ENCODE measurements around the gene HECTD1. TPM values are rescaled to one million over a fixed set of nuclear protein-coding genes. Genes with fewer than 3 reads are reported as not detected.

HECTD1 gene
- total and polyA plus RNA-seq, 10 of the 15 experiments (the other 5 are each of a cell fraction or from before 2014, with no cell fraction given): 27.3 to 116 (median 57.7) TPM

DNA sequence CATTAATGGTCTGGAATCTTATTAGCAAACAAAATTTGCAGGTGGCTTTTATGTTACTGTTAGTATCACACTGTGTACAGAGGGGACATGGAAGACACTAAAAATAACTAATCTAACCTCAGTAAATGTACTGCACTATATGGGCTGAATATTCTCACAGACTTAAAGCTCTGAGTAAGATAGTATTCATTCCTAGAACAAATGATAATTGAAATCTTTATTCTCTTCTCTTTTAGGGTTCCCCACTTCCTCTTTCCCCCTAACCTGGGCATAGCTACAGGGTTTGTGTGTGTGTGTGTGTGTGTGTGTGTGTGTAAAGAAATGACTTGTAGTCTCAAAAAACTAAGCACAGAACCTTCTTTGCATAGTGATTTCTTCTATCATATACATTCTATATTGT, 21.4 kb upstream of the HECTD1 start (continued):
- TF ChIP-seq RAD21 (IDR thresholded peaks at IDR 0.05; ENCODE audit: insufficient read depth, low read depth, low read length) (0 out of 2 replicates have a peak, but pooled peaks have one; percentile 3), MEF2B (IDR thresholded peaks at IDR 0.05; ENCODE audit: partially characterized antibody, poor library complexity, severe bottlenecking) (peak; percentile 93), STAT1 (conservative IDR thresholded peaks at IDR 0.05) (no peak), IRF4 (IDR thresholded peaks at IDR 0.05; ENCODE audit: low read depth, low read length) (peak; percentile 95), DPF2 (IDR thresholded peaks at IDR 0.05) (peak; percentile 92), ZBED1 (IDR thresholded peaks at IDR 0.05; ENCODE audit: borderline replicate concordance) (0 out of 2 replicates have a peak, but pooled peaks have one; percentile 62), PML (IDR thresholded peaks at IDR 0.05; ENCODE audit: low read length) (peak; percentile 48; the same call in 1 of the 2 replicates), CHD1 (IDR thresholded peaks at IDR 0.05; ENCODE audit: low read depth, low read length) (no peak), SUPT20H (IDR thresholded peaks at IDR 0.05; ENCODE audit: borderline replicate concordance, control insufficient read depth, low read depth, low read length) (no peak), GABPA (IDR thresholded peaks at IDR 0.05; ENCODE audit: low read depth) (peak; percentile 75), BACH1 (IDR thresholded peaks at IDR 0.05; ENCODE audit: borderline replicate concordance) (peak; percentile 70; the same call in 1 of the 2 replicates), PAX8 (IDR thresholded peaks at IDR 0.05) (no peak), POLR2AphosphoS5 (IDR thresholded peaks at IDR 0.05; ENCODE audit: low read length) (no peak), NFYA (IDR thresholded peaks at IDR 0.05; ENCODE audit: borderline replicate concordance, low read depth, low read length) (no peak)
- TF ChIP-seq, protein P1, sequence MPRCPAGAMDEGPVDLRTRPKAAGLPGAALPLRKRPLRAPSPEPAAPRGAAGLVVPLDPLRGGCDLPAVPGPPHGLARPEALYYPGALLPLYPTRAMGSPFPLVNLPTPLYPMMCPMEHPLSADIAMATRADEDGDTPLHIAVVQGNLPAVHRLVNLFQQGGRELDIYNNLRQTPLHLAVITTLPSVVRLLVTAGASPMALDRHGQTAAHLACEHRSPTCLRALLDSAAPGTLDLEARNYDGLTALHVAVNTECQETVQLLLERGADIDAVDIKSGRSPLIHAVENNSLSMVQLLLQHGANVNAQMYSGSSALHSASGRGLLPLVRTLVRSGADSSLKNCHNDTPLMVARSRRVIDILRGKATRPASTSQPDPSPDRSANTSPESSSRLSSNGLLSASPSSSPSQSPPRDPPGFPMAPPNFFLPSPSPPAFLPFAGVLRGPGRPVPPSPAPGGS (IDR thresholded peaks at IDR 0.05; ENCODE audit: borderline replicate concordance, insufficient read depth, low read depth, low read length, poor library complexity, severe bottlenecking): peak; percentile 49
- TF ChIP-seq, protein P2, sequence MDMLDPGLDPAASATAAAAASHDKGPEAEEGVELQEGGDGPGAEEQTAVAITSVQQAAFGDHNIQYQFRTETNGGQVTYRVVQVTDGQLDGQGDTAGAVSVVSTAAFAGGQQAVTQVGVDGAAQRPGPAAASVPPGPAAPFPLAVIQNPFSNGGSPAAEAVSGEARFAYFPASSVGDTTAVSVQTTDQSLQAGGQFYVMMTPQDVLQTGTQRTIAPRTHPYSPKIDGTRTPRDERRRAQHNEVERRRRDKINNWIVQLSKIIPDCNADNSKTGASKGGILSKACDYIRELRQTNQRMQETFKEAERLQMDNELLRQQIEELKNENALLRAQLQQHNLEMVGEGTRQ (IDR thresholded peaks at IDR 0.05; ENCODE audit: borderline replicate concordance, low read depth, low read length): no peak
- TF ChIP-seq, protein P3, sequence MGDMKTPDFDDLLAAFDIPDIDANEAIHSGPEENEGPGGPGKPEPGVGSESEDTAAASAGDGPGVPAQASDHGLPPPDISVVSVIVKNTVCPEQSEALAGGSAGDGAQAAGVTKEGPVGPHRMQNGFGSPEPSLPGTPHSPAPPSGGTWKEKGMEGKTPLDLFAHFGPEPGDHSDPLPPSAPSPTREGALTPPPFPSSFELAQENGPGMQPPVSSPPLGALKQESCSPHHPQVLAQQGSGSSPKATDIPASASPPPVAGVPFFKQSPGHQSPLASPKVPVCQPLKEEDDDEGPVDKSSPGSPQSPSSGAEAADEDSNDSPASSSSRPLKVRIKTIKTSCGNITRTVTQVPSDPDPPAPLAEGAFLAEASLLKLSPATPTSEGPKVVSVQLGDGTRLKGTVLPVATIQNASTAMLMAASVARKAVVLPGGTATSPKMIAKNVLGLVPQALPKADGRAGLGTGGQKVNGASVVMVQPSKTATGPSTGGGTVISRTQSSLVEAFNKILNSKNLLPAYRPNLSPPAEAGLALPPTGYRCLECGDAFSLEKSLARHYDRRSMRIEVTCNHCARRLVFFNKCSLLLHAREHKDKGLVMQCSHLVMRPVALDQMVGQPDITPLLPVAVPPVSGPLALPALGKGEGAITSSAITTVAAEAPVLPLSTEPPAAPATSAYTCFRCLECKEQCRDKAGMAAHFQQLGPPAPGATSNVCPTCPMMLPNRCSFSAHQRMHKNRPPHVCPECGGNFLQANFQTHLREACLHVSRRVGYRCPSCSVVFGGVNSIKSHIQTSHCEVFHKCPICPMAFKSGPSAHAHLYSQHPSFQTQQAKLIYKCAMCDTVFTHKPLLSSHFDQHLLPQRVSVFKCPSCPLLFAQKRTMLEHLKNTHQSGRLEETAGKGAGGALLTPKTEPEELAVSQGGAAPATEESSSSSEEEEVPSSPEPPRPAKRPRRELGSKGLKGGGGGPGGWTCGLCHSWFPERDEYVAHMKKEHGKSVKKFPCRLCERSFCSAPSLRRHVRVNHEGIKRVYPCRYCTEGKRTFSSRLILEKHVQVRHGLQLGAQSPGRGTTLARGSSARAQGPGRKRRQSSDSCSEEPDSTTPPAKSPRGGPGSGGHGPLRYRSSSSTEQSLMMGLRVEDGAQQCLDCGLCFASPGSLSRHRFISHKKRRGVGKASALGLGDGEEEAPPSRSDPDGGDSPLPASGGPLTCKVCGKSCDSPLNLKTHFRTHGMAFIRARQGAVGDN (IDR thresholded peaks at IDR 0.05): no peak
- TF ChIP-seq, protein P4, sequence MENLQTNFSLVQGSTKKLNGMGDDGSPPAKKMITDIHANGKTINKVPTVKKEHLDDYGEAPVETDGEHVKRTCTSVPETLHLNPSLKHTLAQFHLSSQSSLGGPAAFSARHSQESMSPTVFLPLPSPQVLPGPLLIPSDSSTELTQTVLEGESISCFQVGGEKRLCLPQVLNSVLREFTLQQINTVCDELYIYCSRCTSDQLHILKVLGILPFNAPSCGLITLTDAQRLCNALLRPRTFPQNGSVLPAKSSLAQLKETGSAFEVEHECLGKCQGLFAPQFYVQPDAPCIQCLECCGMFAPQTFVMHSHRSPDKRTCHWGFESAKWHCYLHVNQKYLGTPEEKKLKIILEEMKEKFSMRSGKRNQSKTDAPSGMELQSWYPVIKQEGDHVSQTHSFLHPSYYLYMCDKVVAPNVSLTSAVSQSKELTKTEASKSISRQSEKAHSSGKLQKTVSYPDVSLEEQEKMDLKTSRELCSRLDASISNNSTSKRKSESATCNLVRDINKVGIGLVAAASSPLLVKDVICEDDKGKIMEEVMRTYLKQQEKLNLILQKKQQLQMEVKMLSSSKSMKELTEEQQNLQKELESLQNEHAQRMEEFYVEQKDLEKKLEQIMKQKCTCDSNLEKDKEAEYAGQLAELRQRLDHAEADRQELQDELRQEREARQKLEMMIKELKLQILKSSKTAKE (IDR thresholded peaks at IDR 0.05; ENCODE audit: low read depth, poor library complexity, severe bottlenecking): peak; percentile 85
